ENCODE results near the gene CTNNA1.
"Not testable (repeated sequence)": the region's sequence is repeated elsewhere in the genome, so short reads cannot be mapped to it uniquely, and the experiment has no call there.

Gene CTNNA1

DNA sequence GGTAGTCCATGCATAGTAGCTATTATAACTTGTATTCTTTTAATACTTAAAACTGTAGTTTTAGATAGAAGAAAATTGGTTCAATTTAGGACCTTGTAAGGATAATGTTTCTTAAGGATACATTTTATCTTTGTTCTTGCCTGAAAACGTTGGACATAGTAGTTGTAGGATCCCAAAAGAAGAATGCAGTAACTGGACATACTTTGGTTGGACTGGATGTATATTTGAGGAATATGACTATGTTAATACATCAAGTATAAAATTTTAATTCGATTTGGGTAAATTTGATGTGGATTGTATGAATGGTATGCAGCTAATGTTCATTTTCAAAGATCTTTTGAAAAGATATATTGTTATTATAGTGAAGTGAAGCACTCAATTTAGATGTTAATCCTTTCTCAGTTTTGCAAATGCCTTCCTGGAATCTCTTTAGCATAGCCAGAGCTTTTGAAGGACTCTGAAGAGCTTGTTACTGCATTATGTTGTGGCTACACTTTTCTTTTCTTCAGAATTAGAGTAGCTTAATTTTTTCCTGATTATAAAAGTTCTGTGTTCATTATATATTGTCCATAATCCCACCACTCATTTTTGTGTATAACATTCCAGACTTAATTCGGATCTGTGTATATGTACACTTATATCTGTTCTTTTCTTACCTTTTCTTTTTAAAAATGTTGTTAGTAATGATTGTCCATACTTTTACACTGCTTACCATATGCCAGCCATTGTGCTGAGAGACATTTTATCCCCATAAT, 80.7 kb downstream of the CTNNA1 start:
- H3K4me3 ChIP-seq (ENCODE audit: low read depth, low read length) = no peak overlapping the region
- TF ChIP-seq, protein P1, sequence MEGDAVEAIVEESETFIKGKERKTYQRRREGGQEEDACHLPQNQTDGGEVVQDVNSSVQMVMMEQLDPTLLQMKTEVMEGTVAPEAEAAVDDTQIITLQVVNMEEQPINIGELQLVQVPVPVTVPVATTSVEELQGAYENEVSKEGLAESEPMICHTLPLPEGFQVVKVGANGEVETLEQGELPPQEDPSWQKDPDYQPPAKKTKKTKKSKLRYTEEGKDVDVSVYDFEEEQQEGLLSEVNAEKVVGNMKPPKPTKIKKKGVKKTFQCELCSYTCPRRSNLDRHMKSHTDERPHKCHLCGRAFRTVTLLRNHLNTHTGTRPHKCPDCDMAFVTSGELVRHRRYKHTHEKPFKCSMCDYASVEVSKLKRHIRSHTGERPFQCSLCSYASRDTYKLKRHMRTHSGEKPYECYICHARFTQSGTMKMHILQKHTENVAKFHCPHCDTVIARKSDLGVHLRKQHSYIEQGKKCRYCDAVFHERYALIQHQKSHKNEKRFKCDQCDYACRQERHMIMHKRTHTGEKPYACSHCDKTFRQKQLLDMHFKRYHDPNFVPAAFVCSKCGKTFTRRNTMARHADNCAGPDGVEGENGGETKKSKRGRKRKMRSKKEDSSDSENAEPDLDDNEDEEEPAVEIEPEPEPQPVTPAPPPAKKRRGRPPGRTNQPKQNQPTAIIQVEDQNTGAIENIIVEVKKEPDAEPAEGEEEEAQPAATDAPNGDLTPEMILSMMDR (IDR thresholded peaks at IDR 0.05; ENCODE audit: control insufficient read depth, extremely low read depth, insufficient read depth) = no peak
- DNase-seq (ENCODE audit: low read depth) = no peak

DNA sequence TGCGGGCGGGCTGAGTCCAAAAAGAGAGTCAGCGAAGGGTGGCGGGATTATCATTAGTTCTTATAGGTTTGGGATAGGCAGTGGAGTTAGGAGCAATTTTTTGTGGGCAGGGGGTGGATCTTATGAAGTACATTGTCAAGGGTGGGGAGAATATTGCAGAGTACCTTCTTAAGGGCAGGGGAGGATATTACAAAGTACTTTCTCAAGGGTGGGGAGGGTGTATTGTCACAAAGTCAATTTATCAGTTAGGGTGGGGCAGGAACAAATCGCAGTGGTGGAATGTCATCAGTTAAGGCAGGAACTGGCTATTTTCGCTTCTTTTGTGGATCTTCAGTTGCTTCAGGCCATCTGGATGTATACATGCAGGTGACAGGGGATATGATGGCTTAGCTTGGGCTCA, 81.6 kb downstream of the CTNNA1 start:
- H3K4me3 ChIP-seq (ENCODE audit: low read depth, low read length); DNase-seq (ENCODE audit: low read depth): not testable (repeated sequence)

DNA sequence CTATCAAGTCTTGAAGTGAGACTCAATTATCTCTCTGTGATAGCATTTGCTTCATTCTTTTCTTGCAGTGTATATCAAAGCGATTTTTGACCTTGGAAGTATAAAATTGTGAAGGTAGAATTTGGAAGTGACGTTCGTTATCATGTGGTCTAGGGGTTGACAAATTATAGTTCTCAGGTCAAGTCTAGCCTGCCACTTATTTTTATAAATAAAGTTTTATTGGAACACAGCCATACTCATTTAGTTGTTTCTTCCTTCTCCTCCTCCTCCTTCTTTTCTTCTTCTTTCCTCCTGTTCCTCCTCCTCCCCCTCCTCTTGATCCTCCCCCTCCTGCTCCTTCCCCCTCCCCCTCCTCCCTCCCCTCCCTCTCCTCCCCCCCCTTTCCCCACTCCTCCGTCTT, 83.9 kb downstream of the CTNNA1 start:
- TF ChIP-seq, protein P1 (IDR thresholded peaks at IDR 0.05; ENCODE audit: control insufficient read depth, extremely low read depth, insufficient read depth) = no peak
- no peak for DNase-seq (ENCODE audit: low read depth)
- no peak overlapping the region for H3K4me3 ChIP-seq (ENCODE audit: low read depth, low read length)

DNA sequence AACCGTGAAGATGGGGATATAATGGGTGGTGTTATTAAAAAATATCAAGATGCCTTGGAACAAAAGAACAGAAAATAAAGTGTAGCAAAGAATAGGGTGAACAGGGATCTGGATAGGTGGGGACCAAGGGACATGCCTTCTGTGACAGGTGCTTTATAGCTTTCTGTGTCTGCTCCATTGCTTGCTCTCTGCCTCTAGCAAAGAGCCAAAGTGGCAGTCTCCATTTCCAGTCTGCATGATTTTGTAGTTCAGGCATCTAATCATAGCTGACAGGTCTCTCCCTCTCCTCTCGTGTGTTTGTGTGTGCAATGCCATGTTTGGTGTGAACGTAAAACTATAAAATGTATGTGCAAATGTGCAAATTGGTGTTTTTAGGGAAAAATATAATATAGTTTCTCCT, 86.9 kb downstream of the CTNNA1 start:
- DNase-seq (ENCODE audit: low read depth) = no peak
- TF ChIP-seq, protein P1 (IDR thresholded peaks at IDR 0.05; ENCODE audit: control insufficient read depth, extremely low read depth, insufficient read depth) = no peak
- H3K4me3 ChIP-seq (ENCODE audit: low read depth, low read length) = no peak overlapping the region

DNA sequence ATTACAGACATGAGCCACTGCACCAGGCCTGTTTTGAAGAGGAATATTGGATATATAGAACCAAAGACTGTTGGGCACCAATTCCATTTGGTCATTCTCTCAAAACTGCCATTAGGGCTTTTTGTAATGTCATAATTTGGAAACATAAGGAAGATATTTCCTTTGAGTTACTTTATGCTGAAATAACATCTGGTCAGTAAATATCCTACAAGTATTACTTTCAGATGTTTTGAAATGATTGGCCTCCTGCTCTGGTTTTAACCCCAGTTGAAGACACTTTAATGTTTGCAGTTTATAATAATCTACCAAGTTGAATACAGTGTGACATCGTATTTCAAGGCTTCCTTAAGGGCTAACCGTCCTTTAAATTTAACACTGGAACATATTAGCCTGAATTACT, 88.3 kb downstream of the CTNNA1 start:
- no peak for DNase-seq (ENCODE audit: low read depth)
- H3K4me3 ChIP-seq (ENCODE audit: low read depth, low read length) = no peak overlapping the region
- TF ChIP-seq, protein P1 (IDR thresholded peaks at IDR 0.05; ENCODE audit: control insufficient read depth, extremely low read depth, insufficient read depth) = no peak

DNA sequence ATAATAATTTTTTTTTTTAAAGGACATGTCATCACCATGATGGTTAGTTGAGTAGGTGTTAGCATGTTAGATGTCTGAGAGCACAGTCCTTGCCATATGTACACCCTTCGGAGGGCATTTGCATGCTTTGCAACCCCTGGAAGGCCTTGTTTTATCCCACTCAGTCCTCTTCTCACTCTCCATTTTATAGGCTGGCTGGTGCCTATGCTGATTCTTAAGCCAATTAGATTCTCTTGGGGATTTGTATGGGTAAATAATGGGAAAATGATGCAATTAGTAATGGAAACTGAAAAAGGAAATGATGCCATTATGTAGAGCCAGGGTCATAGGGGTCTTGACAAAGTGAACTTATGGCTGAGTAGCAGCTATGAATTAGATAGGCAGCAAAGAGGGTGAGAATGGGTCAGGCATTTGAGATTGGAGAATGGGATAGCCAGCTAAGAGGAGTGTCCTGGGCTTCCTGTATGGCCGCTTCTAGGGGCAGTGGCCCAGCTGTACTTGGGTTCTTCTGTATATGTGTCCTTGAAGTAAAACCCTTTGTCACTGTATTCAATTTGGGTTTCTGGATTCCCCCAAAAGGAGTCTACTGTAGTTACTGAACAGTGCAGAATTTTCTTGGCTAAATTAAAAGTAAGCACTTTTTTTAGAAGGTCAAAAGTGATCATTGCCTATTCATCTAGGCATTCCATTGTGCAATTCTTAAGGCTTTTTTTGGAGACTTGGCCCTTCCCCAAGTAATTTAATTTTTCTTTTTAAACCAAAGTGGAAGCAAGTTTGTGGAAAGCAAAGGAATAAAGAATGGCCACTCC, 90.3 kb downstream of the CTNNA1 start:
- DNase-seq (ENCODE audit: low read depth) = no peak
- H3K4me3 ChIP-seq (ENCODE audit: low read depth, low read length) = no peak overlapping the region
- TF ChIP-seq, protein P1 (IDR thresholded peaks at IDR 0.05; ENCODE audit: control insufficient read depth, extremely low read depth, insufficient read depth) = no peak

DNA sequence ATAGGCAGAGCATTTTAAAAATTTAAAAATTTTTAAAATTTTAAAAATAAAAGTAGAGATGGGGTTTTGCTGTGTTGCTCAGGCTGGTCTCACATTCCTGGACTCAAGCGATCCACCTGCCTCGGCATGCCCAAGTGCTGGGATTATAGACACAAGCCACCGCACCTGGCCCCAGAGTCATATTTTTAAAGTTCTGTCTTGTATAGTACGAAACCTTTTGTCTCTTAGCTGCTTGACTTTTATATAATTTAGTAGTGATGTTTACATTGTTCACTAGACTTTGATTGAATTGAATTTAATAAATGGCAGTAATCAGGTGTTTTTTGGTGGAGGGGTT, 90.9 kb downstream of the CTNNA1 start:
- TF ChIP-seq, protein P1 (IDR thresholded peaks at IDR 0.05; ENCODE audit: control insufficient read depth, extremely low read depth, insufficient read depth) = no peak
- H3K4me3 ChIP-seq (ENCODE audit: low read depth, low read length) = no peak overlapping the region

More for the DNA sequence above, 90.9 kb downstream of the CTNNA1 start:
- no peak for DNase-seq (ENCODE audit: low read depth)

All from LNCaP clone FGC (cell line).